ENCODE data around the gene ROCK2. TPM values are rescaled to one million over a fixed set of nuclear protein-coding genes. Genes with fewer than 3 reads are reported as not detected.

ROCK2 gene
- total and polyA plus RNA-seq, 2 of the 8 experiments (the other 6 are each of a cell fraction or from before 2014, with no cell fraction given) = 2.7 to 29.0 TPM

DNA sequence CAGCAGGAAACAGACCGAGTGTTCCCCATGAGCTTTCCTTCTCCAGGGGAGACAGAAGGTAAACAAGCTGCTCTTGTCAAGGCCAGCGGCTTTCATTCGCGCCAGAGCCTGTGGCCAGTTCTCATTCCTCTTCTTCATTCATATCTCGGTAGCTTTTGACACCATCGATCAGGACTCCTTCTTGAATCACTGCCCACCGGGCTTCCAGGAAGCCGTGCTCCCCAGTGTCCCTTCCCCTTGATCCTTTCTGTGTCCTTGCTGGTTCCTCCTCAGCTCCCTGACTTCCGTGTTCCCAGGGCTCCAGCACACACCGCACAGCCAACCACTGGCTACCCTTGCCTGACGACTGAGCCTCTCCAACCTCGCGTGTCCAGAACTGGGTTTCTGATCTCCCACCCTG, 175.1 kb downstream of the ROCK2 start:
- Histone ChIP-seq H3K27ac (ENCODE audit: low read depth, low read length) (no peak overlapping the region), H2AFZ (ENCODE audit: low read length) (no peak overlapping the region), H3K4me1 (replicated peaks in 1 of 4; ENCODE audit: control insufficient read depth in 3 of 4, insufficient read depth in 4 of 4, low read length in 3 of 4) (no peaks in the 10 kb centered on the region), H3K56ac (replicated peaks; ENCODE audit: insufficient read length, low read depth, low read length) (no peak overlapping the region), H3K9me3 (ENCODE audit: insufficient read depth in 2 of 2, low read depth in 1 of 2, low read length in 1 of 2) (no peaks in the 10 kb centered on the region), H2BK15ac (ENCODE audit: low read length) (no peak overlapping the region), H3K36me3 (ENCODE audit: control insufficient read depth in 2 of 4, insufficient read depth in 4 of 4, low read length in 3 of 4) (no peaks in the 10 kb centered on the region), H2BK5ac (ENCODE audit: low read depth, low read length) (no peak overlapping the region), H4K91ac (replicated peaks; ENCODE audit: insufficient read length, low read length) (no peak overlapping the region), H3K27me3 (replicated peaks in 1 of 4; ENCODE audit: control insufficient read depth in 3 of 4, extremely low read depth in 1 of 4, insufficient read depth in 3 of 4, low read length in 3 of 4) (no peaks in the 10 kb centered on the region), H2BK12ac (ENCODE audit: low read depth, low read length) (no peak overlapping the region), H2AK5ac (ENCODE audit: low read depth, low read length) (no peak overlapping the region), H3K9ac (replicated peaks in 1 of 4; ENCODE audit: extremely low read depth in 1 of 4, low read depth in 3 of 4, low read length in 3 of 4) (no peak overlapping the region), H2BK20ac (ENCODE audit: low read length) (no peak overlapping the region), H3K23ac (ENCODE audit: insufficient read length) (no peak overlapping the region), H4K5ac (ENCODE audit: insufficient read length, low read depth, low read length) (no peak overlapping the region), H3K4ac (replicated peaks; ENCODE audit: insufficient read length, low read depth, low read length) (no peak overlapping the region), H3K14ac (ENCODE audit: insufficient read length) (no peak overlapping the region), H3K4me2 (ENCODE audit: insufficient read depth in 1 of 2, low read depth in 2 of 2, low read length in 2 of 2) (no peak overlapping the region), H3K79me1 (ENCODE audit: low read depth, low read length) (no peaks in the 10 kb centered on the region; the same call in 1 of the 2 replicates), H3K4me3 (ENCODE audit: extremely low read depth in 1 of 4, insufficient read depth in 2 of 4, low read depth in 3 of 4, low read length in 4 of 4) (no peak overlapping the region), H4K20me1 (replicated peaks in 1 of 2; ENCODE audit: control insufficient read depth in 1 of 2, insufficient read depth in 2 of 2, low read length in 2 of 2) (no peaks in the 10 kb centered on the region), H3K18ac (ENCODE audit: extremely low read depth, low read length) (no peak overlapping the region), H4K8ac (ENCODE audit: extremely low read depth, insufficient read depth, low read length) (no peak overlapping the region), H3K23me2 (ENCODE audit: low read depth, low read length) (no peaks in the 10 kb centered on the region), H2BK120ac (replicated peaks; ENCODE audit: low read depth, low read length) (no peak overlapping the region), H3K79me2 (ENCODE audit: control insufficient read depth in 1 of 2, insufficient read depth in 2 of 2, low read length in 2 of 2) (no peaks in the 10 kb centered on the region)
- DNase-seq (ENCODE audit: low read depth in 1 of 2, low spot score in 2 of 2) (no peak), FAIRE-seq (no peak)
- TF ChIP-seq, protein P1, sequence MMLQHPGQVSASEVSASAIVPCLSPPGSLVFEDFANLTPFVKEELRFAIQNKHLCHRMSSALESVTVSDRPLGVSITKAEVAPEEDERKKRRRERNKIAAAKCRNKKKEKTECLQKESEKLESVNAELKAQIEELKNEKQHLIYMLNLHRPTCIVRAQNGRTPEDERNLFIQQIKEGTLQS (IDR thresholded peaks at IDR 0.05; ENCODE audit: insufficient read depth, low read depth, low read length) = no peak
- TF ChIP-seq RFX5 (IDR thresholded peaks at IDR 0.05; ENCODE audit: borderline replicate concordance, low read depth, low read length) (no peak), NANOG (IDR thresholded peaks at IDR 0.05; ENCODE audit: insufficient read depth, low read depth, low read length, poor library complexity, severe bottlenecking) (no peak), PHF8 (conservative IDR thresholded peaks at IDR 0.05; ENCODE audit: low read depth, low read length) (no peak), KDM4A (IDR thresholded peaks at IDR 0.05; ENCODE audit: low read depth, low read length, severe bottlenecking) (no peak)
- ChIA-PET CTCF (ENCODE audit: partially characterized antibody) (interaction anchor here (0.6 to 1.1 kb wide), 3 partner anchors 36 to 224 kb away, joined by 3 to 4 read pairs (median 3); a partner anchor contains a TSS), POLR2A (ENCODE audit: partially characterized antibody) (no interaction called here)
- WGBS, 2 experiments (ENCODE audit: extremely low coverage in 1 of 2, insufficient coverage in 1 of 2, insufficient read length in 1 of 2, insufficient replicate concordance in 2 of 2, low coverage in 1 of 2, low lambda C conversion rate in 2 of 2, missing lambda C conversion rate in 1 of 2) = 94% methylated on average over 13 of the region's 13 CpGs; no CpG with 5 or more reads in 1 of the 2 experiments

Data from H1 (cell line).